Right lobe of liver (tissue), 6 donors: ENCODE data around the gene GDPD4. TPM values are rescaled to one million over a fixed set of nuclear protein-coding genes. Genes with fewer than 3 reads are reported as not detected.

Experiments used
- ATAC-seq, 4 donors: fragments of 200-7000 bp; cut with Tn5 transposase; one replicate each; pipeline ENCODE4 v1.9.1; 2020; ENCODE audit warnings: mild to moderate bottlenecking in 4 of 4, moderate library complexity in 4 of 4
- DNase-seq, 3 donors: peaks; one replicate each; pipeline ENCODE4 v3.0.0-alpha.2; 2020
- H3K27ac ChIP-seq, 3 donors: fragments of 200-600 bp; one replicate each; pipeline ENCODE4 v1.8.0; 2022
- H3K27me3 ChIP-seq, 2 donors: fragments of 200-600 bp; one replicate each; pipeline ENCODE4 v1.8.0; 2022
- H3K36me3 ChIP-seq, 4 donors: fragments of 200-600 bp; sonication (generic) in 1 of 4; one replicate each; pipeline versions ENCODE4 v1.5.1 to v1.8.0; 2017 to 2022; ENCODE audit warnings: control low read depth in 1 of 4
- H3K4me1 ChIP-seq, 4 donors: fragments of 200-600 bp; sonication (generic) in 1 of 4; one replicate each; pipeline versions ENCODE4 v1.5.1 to v1.8.0; 2017 to 2022; ENCODE audit warnings: control low read depth in 1 of 4
- H3K4me3 ChIP-seq, 3 donors: fragments of 200-600 bp; one replicate each; pipeline ENCODE4 v1.8.0; 2022
- H3K9me3 ChIP-seq, 4 donors: fragments of 200-600 bp; sonication (generic) in 1 of 4; one replicate each; pipeline versions ENCODE4 v1.5.1 to v1.8.0; 2017 to 2022; ENCODE audit warnings: control low read depth in 1 of 4
- CTCF ChIP-seq, 4 donors: fragments of 200-600 bp in 3 of 4; fragments of 450-650 bp in 1 of 4; IDR thresholded peaks; one replicate each; pipeline versions ENCODE4 v1.5.1 to v1.8.0; 2016 to 2022; ENCODE audit warnings: antibody characterized with exemption in 4 of 4, mild to moderate bottlenecking in 2 of 4
- POLR2A ChIP-seq: fragments of 450-650 bp; IDR thresholded peaks from one replicate; pipeline ENCODE4 v1.6.1; 2017; ENCODE audit warnings: antibody characterized with exemption, mild to moderate bottlenecking
- WGBS: methylation state at CpG from one replicate; pipeline ENCODE4 v1.1.6; 2018; ENCODE audit warnings: low coverage, low lambda C conversion rate; ENCODE audit not compliant: insufficient coverage; ENCODE audit errors: missing lambda C conversion rate; 5-methylcytosine and 5-hydroxymethylcytosine counted together
- intact Hi-C, 2 donors: fragments of 100-400 bp; cut with DNase I; formaldehyde crosslinking; loops; one replicate each; pipeline versions ENCODE4 v1.11.2 to v1.14.1; 2022
- total RNA-seq, 6 experiments: library from RNA; depleted of rRNA in 2 of 6; stranded (reverse); fragments of >200 nt in 2 of 6; fragmentation: NEBNext Ultra II Directional in 3 of 6; extraction: Animal tissue kit (Norgen Biotek cat#: 25700) in 3 of 6; gene quantifications; one replicate each; pipeline versions ENCODE4 v1.1.0 to v1.2.4, GENCODE V29; 2016 to 2023
- donor health status: DM: no; HTN: yes; CAD: no.
- donor health status: DM: no; HTN: no; CAD: no.
- donor health status: DM: no; HTN: no; CAD: no.
- donor health status: DM: no; HTN: yes; CAD: no.
- donor health status: DM: no; HTN: yes; CAD: no.

GDPD4 gene
- total RNA-seq, 6 experiments from 2014 or later = 0.29 to 0.53 (median 0.44) TPM; not detected in 2

- Histone ChIP-seq H3K4me3 (no peak overlapping the region), H3K27me3 (no peaks in the 10 kb centered on the region), H3K27ac (no peak overlapping the region), H3K4me1 (peaks cover 0 to 10% (median 5%) of the 10 kb centered on the region in 4 donors), H3K36me3 (no peaks in the 10 kb centered on the region), H3K9me3 (no peaks in the 10 kb centered on the region)
- intact Hi-C loops = no loop called here
- DNase-seq (no peak), ATAC-seq (no peak)
- no peak for TF ChIP-seq CTCF (IDR thresholded peaks at IDR 0.05)
- no peak for TF ChIP-seq POLR2A
- WGBS = 84% methylated on average over 3 of the region's 4 CpGs
These were observed 69.2 kb downstream of the GDPD4 start for GRCh38 chr11:77232242-77232641.

GRCh38 chr11:77231800-77232199, 69.7 kb downstream of the GDPD4 start:
- intact Hi-C loops = no loop called here
- H3K36me3 ChIP-seq = no peaks in the 10 kb centered on the region
- no peak overlapping the region for H3K4me3 ChIP-seq
- peaks cover 0 to 10% (median 5%) of the 10 kb centered on the region in 4 donors for H3K4me1 ChIP-seq
- peak in 1 of 4 donors; percentile 6 for ATAC-seq
- no peak overlapping the region for H3K27ac ChIP-seq
- TF ChIP-seq POLR2A = no peak
- TF ChIP-seq CTCF (IDR thresholded peaks at IDR 0.05) = no peak
- no peaks in the 10 kb centered on the region for H3K9me3 ChIP-seq
- no peak for DNase-seq
- WGBS = no CpG with 5 or more reads among the region's 1 CpG
- H3K27me3 ChIP-seq = no peaks in the 10 kb centered on the region

DNA sequence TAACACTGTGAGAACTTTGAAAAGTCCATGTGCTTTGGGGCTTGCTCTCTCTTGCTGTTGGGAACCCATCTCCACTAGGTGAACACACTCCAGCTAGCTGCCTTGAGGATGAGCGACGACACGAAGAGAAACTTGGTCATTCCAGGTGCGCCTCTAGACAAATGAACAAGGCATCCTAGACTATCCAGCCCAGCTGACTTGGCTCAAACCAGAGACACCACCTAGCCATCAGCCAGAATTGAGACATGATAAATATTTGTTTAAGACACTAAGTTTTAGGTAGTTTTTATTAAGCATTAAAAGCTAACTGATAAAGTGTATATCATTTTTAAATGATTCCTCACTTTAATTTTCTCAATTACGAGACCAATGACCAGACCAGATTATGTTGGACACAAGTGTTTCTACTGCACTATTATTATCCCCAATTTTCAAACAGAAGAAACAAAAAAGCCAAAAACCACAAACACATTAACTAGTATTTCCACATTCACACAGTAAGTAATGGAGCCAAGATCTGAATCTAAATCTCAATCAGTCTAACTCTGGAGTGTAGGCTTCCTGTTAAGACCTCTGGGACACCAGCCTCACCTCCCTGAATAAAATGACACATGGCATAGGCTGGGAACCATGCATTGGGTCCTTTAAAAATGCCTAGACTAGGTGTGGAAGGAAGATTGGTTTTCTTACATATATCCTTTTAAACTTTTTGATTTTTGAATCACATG, 70.4 kb downstream of the GDPD4 start:
- WGBS = 67% methylated on average over 5 of the region's 5 CpGs
- ATAC-seq = peak; percentile 81 to 88 (median 84)
- peak overlapping the region in 1 of 3 donors; percentile 5 for H3K27ac ChIP-seq

GRCh38 chr11:77223797-77224196, 77.7 kb downstream of the GDPD4 start:
- H3K4me3 ChIP-seq = no peak overlapping the region
- DNase-seq = no peak
- H3K4me1 ChIP-seq = no peaks in the 10 kb centered on the region
- intact Hi-C loops = no loop called here
- ATAC-seq = no peak
- peaks cover 0 to 6% (median 0%) of the 10 kb centered on the region in 4 donors for H3K36me3 ChIP-seq
- no peaks in the 10 kb centered on the region for H3K9me3 ChIP-seq
- TF ChIP-seq CTCF (IDR thresholded peaks at IDR 0.05) = no peak
- TF ChIP-seq POLR2A = no peak
- 0% methylated on average over 1 of the region's 9 CpGs for WGBS
- H3K27me3 ChIP-seq = no peaks in the 10 kb centered on the region
- H3K27ac ChIP-seq = no peak overlapping the region

More for the DNA sequence above, 70.4 kb downstream of the GDPD4 start:
- no peak for DNase-seq
- no peaks in the 10 kb centered on the region for H3K36me3 ChIP-seq
- H3K4me3 ChIP-seq = no peak overlapping the region
- H3K27me3 ChIP-seq = no peaks in the 10 kb centered on the region
- peaks cover 0 to 10% (median 5%) of the 10 kb centered on the region in 4 donors for H3K4me1 ChIP-seq
- TF ChIP-seq POLR2A (no peak), CTCF (IDR thresholded peaks at IDR 0.05) (no peak)
- intact Hi-C loops = no loop called here
- no peaks in the 10 kb centered on the region for H3K9me3 ChIP-seq
